GM19043 (cell line): Measurements from ENCODE around the gene FCSK.
"Not testable (repeated sequence)": the region's sequence is repeated elsewhere in the genome, so short reads cannot be mapped to it uniquely, and the experiment has no call there.

Source experiments
- ATAC-seq: cut with Tn5 transposase; IDR thresholded peaks from one replicate; pipeline ENCODE4 v1.9.1; 2021; ENCODE audit warnings: low read depth; ENCODE audit not compliant: unreplicated experiment

The FCSK gene

GRCh38 chr16:70520612-70521297, 66.4 kb downstream of the FCSK start:
- ATAC-seq, result no peak

GRCh38 chr16:70522216-70523075, 68.1 kb downstream of the FCSK start:
- ATAC-seq, result no peak

GRCh38 chr16:70523076-70523742, 68.8 kb downstream of the FCSK start, which contains the start of gene COG4:
TSS of gene COG4 (minus strand) at chr16:70523554. CDS start at chr16:70523543, 11 bp downstream.
- ATAC-seq, result no peak

GRCh38 chr16:70523743-70524398, 69.5 kb downstream of the FCSK start, which contains the start of gene SF3B3:
TSS of gene SF3B3 (plus strand) at chr16:70523816. CDS start at chr16:70526657, 2,841 bp downstream.
- ATAC-seq, result no peak

GRCh38 chr16:70524399-70524825, 70.0 kb downstream of the FCSK start:
- ATAC-seq, result not testable (repeated sequence)

- ATAC-seq, result no peak
These were observed 72.0 kb downstream of the FCSK start for GRCh38 chr16:70526403-70526802.

GRCh38 chr16:70527315-70527996, 73.1 kb downstream of the FCSK start:
- no peak for ATAC-seq

GRCh38 chr16:70529051-70529777, 74.8 kb downstream of the FCSK start:
- no peak for ATAC-seq
